Neural progenitor cell (in vitro differentiated cells): ENCODE results near the gene NRG3. TPM values are rescaled to one million over a fixed set of nuclear protein-coding genes. Genes with fewer than 3 reads are reported as not detected.

Experiments
- DNase-seq: peaks from one replicate; pipeline ENCODE4 v3.0.0-alpha.2; 2016; ENCODE audit warnings: low spot score
- H2AFZ ChIP-seq: fragments of 200-600 bp; sonication (generic); replicated peaks from 2 replicates; pipeline ENCODE4 v1.6.1; 2016; ENCODE audit warnings: antibody characterized with exemption
- H3F3A ChIP-seq: fragments of 200-600 bp; sonication (generic); 2 replicates; pipeline ENCODE4 v1.6.1; 2016; ENCODE audit warnings: antibody characterized with exemption, low read depth
- H3K27ac ChIP-seq: fragments of 200-600 bp; sonication (generic); 2 replicates; pipeline ENCODE4 v1.5.1; 2016; ENCODE audit warnings: mild to moderate bottlenecking
- H3K27me3 ChIP-seq: fragments of 200-600 bp; sonication (generic); 2 replicates; pipeline ENCODE4 v1.6.1; 2016; ENCODE audit warnings: mild to moderate bottlenecking, moderate library complexity
- H3K36me3 ChIP-seq: fragments of 200-600 bp; sonication (generic); 2 replicates; pipeline ENCODE4 v1.5.1; 2016
- H3K4me1 ChIP-seq: fragments of 200-600 bp; sonication (generic); 2 replicates; pipeline ENCODE4 v1.6.1; 2016; ENCODE audit warnings: mixed run types
- H3K4me2 ChIP-seq: fragments of 200-600 bp; sonication (generic); 2 replicates; pipeline ENCODE4 v1.6.1; 2016
- H3K4me3 ChIP-seq: fragments of 200-600 bp; sonication (generic); 2 replicates; pipeline ENCODE4 v1.5.1; 2016
- H3K79me2 ChIP-seq: fragments of 200-600 bp; sonication (generic); 2 replicates; pipeline ENCODE4 v1.6.1; 2016; ENCODE audit warnings: low read depth
- H3K9ac ChIP-seq: fragments of 200-600 bp; sonication (generic); 2 replicates; pipeline ENCODE4 v1.6.1; 2016
- H3K9me3 ChIP-seq: fragments of 200-600 bp; sonication (generic); 2 replicates; pipeline ENCODE4 v1.5.1; 2016; ENCODE audit warnings: low read depth
- H4K20me1 ChIP-seq: fragments of 200-600 bp; sonication (generic); 2 replicates; pipeline ENCODE4 v1.6.1; 2016; ENCODE audit warnings: low read depth
- H3K27ac Mint-ChIP-seq: 3 replicates; pipeline ENCODE4 v1.8.0; 2021; ENCODE audit warnings: mixed read lengths
- H3K27me3 Mint-ChIP-seq: 2 replicates; pipeline ENCODE4 v1.8.0; 2022; ENCODE audit warnings: low read depth, mild to moderate bottlenecking, inconsistent platforms, moderate library complexity, mixed read lengths; ENCODE audit not compliant: insufficient read depth
- H3K36me3 Mint-ChIP-seq: 3 replicates; pipeline ENCODE4 v1.8.0; 2021; ENCODE audit warnings: mixed read lengths
- H3K4me1 Mint-ChIP-seq: 3 replicates; pipeline ENCODE4 v1.8.0; 2021; ENCODE audit warnings: mixed read lengths
- H3K4me3 Mint-ChIP-seq: 3 replicates; pipeline ENCODE4 v1.8.0; 2021; ENCODE audit warnings: mild to moderate bottlenecking, moderate library complexity, mixed read lengths
- H3K9me3 Mint-ChIP-seq: 3 replicates; pipeline ENCODE4 v1.8.0; 2020; ENCODE audit warnings: mixed read lengths
- EZH2 ChIP-seq: fragments of 200-600 bp; sonication (generic); IDR thresholded peaks from 2 replicates; pipeline ENCODE4 v1.6.1; 2017; ENCODE audit warnings: antibody characterized with exemption, mild to moderate bottlenecking, moderate library complexity
- EZH2phosphoT487 ChIP-seq: fragments of 200-600 bp; sonication (generic); IDR thresholded peaks from 2 replicates; pipeline ENCODE4 v1.6.1; 2017; ENCODE audit warnings: antibody characterized with exemption
- total RNA-seq: library from RNA; depleted of rRNA; stranded (reverse); fragments of >200 nt; gene quantifications from 2 replicates; pipeline ENCODE4 v1.2.3, GENCODE V29; 2015; ENCODE audit warnings: low replicate concordance
- TF ChIP-seq, protein P1 (sequence below): fragments of 200-600 bp; sonication (generic); IDR thresholded peaks from 2 replicates; pipeline ENCODE4 v1.5.1; 2017; ENCODE audit warnings: antibody characterized with exemption, mild to moderate bottlenecking

NRG3 gene
- total RNA-seq, 1 donor from 2014 or later: 1.9 TPM

DNA sequence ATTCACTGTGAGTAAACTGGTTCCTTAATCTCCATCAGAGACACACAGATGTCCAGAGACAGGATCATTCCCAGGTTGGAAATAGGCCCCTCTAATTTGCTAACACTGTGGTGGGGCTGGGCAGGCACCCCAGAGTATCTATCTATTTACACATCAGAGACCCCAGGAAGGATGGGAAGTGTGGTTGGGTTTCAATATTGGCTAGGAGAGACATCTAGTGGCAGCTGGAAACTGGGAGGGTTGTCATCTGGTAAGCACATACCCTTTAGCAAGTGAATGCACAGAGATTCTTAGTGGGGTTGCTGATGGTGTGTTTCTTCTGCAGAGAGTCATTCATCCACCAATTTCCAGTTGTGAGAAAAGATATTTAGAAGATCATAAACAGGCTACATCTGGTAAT, 36.0 kb upstream of the NRG3 start:
- Histone ChIP-seq H3K27ac (no peak overlapping the region), H3K79me2 (no peaks in the 10 kb centered on the region), H3F3A (no peaks in the 10 kb centered on the region), H3K9ac (no peak overlapping the region), H3K4me2 (no peak overlapping the region), H3K9me3 (no peaks in the 10 kb centered on the region), H3K36me3 (no peaks in the 10 kb centered on the region), H3K4me1 (peaks cover 10% of the 10 kb centered on the region), H2AFZ (no peak overlapping the region), H4K20me1 (no peaks in the 10 kb centered on the region), H3K4me3 (no peak overlapping the region), H3K27me3 (no peaks in the 10 kb centered on the region)
- Mint-ChIP-seq H3K4me1 (peaks cover 20% of the 10 kb centered on the region), H3K27me3 (no peaks in the 10 kb centered on the region), H3K36me3 (no peaks in the 10 kb centered on the region), H3K4me3 (no peak overlapping the region), H3K9me3 (no peaks in the 10 kb centered on the region), H3K27ac (no peak overlapping the region)
- no peak for TF ChIP-seq EZH2
- TF ChIP-seq, protein P1, sequence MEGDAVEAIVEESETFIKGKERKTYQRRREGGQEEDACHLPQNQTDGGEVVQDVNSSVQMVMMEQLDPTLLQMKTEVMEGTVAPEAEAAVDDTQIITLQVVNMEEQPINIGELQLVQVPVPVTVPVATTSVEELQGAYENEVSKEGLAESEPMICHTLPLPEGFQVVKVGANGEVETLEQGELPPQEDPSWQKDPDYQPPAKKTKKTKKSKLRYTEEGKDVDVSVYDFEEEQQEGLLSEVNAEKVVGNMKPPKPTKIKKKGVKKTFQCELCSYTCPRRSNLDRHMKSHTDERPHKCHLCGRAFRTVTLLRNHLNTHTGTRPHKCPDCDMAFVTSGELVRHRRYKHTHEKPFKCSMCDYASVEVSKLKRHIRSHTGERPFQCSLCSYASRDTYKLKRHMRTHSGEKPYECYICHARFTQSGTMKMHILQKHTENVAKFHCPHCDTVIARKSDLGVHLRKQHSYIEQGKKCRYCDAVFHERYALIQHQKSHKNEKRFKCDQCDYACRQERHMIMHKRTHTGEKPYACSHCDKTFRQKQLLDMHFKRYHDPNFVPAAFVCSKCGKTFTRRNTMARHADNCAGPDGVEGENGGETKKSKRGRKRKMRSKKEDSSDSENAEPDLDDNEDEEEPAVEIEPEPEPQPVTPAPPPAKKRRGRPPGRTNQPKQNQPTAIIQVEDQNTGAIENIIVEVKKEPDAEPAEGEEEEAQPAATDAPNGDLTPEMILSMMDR: peak; percentile 62
- DNase-seq: peak; percentile 53

DNA sequence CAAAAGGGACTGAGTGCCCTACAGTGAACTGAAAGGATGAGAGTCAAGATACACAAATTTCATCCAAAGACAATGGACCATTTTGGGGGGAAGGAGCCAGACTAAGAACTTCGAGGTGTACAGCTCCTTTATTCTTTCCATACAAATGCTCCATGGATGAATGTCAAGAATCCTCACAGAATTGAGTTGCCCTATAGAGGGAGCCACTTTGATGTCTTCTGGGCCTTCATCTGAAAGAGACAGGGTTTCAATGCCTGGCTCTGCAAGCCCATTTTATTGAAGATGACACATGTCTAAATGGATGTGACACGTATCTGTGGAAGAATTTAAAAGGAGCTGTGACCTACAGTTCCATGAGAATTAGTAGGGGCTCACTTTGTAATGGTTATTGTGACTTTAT, 32.0 kb upstream of the NRG3 start:
- Histone ChIP-seq H3K36me3 (no peaks in the 10 kb centered on the region), H3F3A (no peaks in the 10 kb centered on the region), H3K9ac (no peak overlapping the region), H3K79me2 (no peaks in the 10 kb centered on the region), H3K27me3 (no peaks in the 10 kb centered on the region), H3K4me3 (no peak overlapping the region), H3K9me3 (no peaks in the 10 kb centered on the region), H2AFZ (no peak overlapping the region), H3K4me1 (peaks cover 13% of the 10 kb centered on the region), H3K4me2 (no peak overlapping the region), H3K27ac (no peak overlapping the region), H4K20me1 (no peaks in the 10 kb centered on the region)
- H3K4me1 Mint-ChIP-seq: peaks cover 25% of the 10 kb centered on the region
- H3K27ac Mint-ChIP-seq: no peak overlapping the region
- no peak overlapping the region for H3K4me3 Mint-ChIP-seq
- no peaks in the 10 kb centered on the region for H3K9me3 Mint-ChIP-seq
- DNase-seq: no peak
- H3K27me3 Mint-ChIP-seq: no peaks in the 10 kb centered on the region
- TF ChIP-seq, protein P1: peak; percentile 49
- no peak for TF ChIP-seq EZH2phosphoT487
- H3K36me3 Mint-ChIP-seq: no peaks in the 10 kb centered on the region

DNA sequence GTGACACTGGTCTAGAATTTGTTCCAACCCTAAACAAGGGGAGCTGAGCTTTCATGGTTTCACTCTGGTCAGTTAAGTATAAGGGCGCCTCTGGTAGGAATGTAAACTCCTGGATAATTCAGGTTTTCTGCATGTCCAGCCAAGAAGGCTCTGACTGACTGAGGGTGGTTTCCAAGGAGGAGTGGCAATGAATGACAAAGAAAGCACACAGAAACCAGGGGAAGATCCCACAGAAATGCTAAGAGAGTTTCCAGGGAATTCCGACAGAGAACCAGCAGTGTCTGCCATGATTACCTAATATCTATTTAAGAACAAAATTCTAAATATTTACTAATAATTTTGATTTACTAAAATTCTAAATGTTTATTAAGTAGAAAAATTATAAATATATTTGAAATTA, 27.3 kb upstream of the NRG3 start:
- H3K79me2 ChIP-seq: no peaks in the 10 kb centered on the region
- peak overlapping the region; percentile 63 for H2AFZ ChIP-seq
- H3K27ac ChIP-seq: no peak overlapping the region
- H3K4me2 ChIP-seq: no peak overlapping the region
- H3F3A ChIP-seq: no peaks in the 10 kb centered on the region
- no peaks in the 10 kb centered on the region for H3K36me3 ChIP-seq
- Mint-ChIP-seq H3K4me1 (peaks cover 5% of the 10 kb centered on the region), H3K9me3 (peaks cover 2% of the 10 kb centered on the region), H3K27ac (no peak overlapping the region), H3K27me3 (no peaks in the 10 kb centered on the region), H3K36me3 (no peaks in the 10 kb centered on the region), H3K4me3 (no peak overlapping the region)
- TF ChIP-seq EZH2phosphoT487: no peak
- TF ChIP-seq EZH2: no peak
- TF ChIP-seq, protein P1: no peak
- no peak overlapping the region for H3K4me3 ChIP-seq
- peaks cover 6% of the 10 kb centered on the region for H3K4me1 ChIP-seq
- no peaks in the 10 kb centered on the region for H3K9me3 ChIP-seq
- no peak overlapping the region for H3K9ac ChIP-seq
- DNase-seq: peak; percentile 22
- no peaks in the 10 kb centered on the region for H4K20me1 ChIP-seq
- H3K27me3 ChIP-seq: no peaks in the 10 kb centered on the region
